ENCODE data around the gene ZNF384.

Gene ZNF384

DNA sequence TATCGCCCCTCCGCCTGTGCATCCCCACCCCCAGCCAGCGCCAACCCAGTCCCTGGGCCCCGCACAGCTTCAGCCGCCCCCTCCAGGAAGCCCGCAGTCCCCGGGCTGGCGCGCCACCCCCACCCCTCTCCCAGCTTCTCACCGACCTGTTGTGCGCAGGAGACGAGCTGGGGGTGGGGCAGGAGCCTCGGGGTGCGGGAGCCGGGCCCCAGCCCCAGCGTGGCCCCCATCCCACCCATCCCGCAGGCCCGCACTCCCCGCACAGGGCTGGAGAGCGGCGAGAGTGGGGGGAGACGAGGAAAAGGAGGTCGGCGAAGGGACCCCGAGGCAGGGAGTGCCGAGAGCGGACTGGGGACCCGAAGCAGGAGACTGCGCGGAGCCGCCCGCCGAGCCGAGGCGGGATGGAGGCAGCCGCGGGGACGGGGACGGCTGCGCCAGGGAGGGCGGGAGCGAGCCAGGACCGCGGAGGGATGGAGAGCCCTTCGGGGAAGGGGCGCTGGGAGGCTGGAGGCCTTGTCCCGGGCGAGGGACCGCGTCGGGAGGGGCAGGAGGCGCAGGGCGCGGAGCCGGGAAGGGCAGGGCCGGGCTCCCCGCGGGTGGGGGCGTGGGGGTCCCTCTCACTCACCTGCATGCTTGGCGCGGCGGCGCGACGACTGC is 10.9 kb upstream of the ZNF384 start:
- no peak for TF ChIP-seq CTCF (IDR thresholded peaks at IDR 0.05; ENCODE audit: insufficient read depth, low read length, missing control alignments)
- POLR2A ChIA-PET, result interaction anchor here (0.7 to 1.2 kb wide), 4 partner anchors 11 to 167 kb away, joined by 3 to 6 read pairs (median 4); partner anchors contain the start of genes CDCA3, CHD4, TPI1 and ZNF384
- peak overlapping the region; percentile 70 for H3K4me3 ChIP-seq (ENCODE audit: low read depth, low read length)
- CTCF ChIA-PET, result interaction anchor here (1.0 to 5.8 kb wide), 7 partner anchors 9 to 85 kb away, joined by 3 to 99 read pairs (median 14); partner anchors contain the start of genes COPS7A, MLF2 and ZNF384
- DNase-seq (ENCODE audit: low read depth, low spot score), result no peak

GRCh38 chr12:6699259-6699988 is 10.2 kb upstream of the ZNF384 start:
- POLR2A ChIA-PET, result interaction anchor here (0.7 to 1.8 kb wide), 5 partner anchors 10 to 168 kb away, joined by 3 to 10 read pairs (median 4); partner anchors contain the start of genes CDCA3, CHD4, TPI1 and ZNF384
- CTCF ChIA-PET, result interaction anchor here (1.0 to 5.8 kb wide), 11 partner anchors 8 to 139 kb away, joined by 3 to 99 read pairs (median 7); partner anchors contain the start of genes COPS7A, MLF2, PTMS and ZNF384
- peak overlapping the region; percentile 70 for H3K4me3 ChIP-seq (ENCODE audit: low read depth, low read length)
- DNase-seq (ENCODE audit: low read depth, low spot score), result no peak
- TF ChIP-seq CTCF (IDR thresholded peaks at IDR 0.05; ENCODE audit: insufficient read depth, low read length, missing control alignments), result no peak

DNA sequence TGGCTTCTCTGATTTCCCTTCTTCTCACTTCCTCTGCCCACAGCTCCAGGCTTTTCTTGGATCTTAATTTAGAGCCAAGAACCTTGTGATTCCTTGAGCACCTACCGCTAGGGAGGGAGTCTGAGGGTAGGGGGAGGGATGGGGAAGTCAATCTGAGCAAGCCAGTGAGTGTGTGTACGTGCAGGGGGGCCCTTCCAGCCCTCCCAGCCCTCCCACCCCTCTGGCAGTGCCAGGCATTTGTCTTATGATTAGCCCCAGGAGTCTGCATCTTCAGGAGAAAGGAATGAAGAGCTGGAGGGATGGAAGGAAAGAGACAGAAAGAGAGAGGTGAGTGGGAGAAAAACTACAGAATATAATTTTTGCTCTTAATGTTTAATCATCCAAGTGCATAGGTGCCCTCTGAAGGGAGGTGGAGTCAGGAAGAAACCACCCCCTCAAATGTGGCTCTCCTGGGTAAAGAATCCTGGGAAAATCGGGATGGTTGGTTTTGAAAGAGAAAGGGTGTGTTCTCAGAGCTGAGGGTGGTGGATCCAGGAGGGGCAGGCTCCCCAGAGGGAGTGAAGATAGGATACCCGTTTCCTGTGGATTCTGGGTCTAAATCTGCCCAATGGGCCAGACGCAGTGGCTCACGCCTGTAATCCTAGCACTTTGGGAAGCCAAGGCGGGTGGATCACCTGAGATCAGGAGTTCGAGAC is 9.3 kb upstream of the ZNF384 start:
- ChIA-PET POLR2A (interaction anchor here (0.7 to 1.8 kb wide), 2 partner anchors 9 to 159 kb away, joined by 5 to 10 read pairs; partner anchors contain the start of gene ZNF384), CTCF (interaction anchor here (0.7 to 5.8 kb wide), 19 partner anchors 9 to 138 kb away, joined by 3 to 99 read pairs (median 6); partner anchors contain the start of genes COPS7A, MLF2, PTMS and ZNF384)
- no peak overlapping the region for H3K4me3 ChIP-seq (ENCODE audit: low read depth, low read length)

DNA sequence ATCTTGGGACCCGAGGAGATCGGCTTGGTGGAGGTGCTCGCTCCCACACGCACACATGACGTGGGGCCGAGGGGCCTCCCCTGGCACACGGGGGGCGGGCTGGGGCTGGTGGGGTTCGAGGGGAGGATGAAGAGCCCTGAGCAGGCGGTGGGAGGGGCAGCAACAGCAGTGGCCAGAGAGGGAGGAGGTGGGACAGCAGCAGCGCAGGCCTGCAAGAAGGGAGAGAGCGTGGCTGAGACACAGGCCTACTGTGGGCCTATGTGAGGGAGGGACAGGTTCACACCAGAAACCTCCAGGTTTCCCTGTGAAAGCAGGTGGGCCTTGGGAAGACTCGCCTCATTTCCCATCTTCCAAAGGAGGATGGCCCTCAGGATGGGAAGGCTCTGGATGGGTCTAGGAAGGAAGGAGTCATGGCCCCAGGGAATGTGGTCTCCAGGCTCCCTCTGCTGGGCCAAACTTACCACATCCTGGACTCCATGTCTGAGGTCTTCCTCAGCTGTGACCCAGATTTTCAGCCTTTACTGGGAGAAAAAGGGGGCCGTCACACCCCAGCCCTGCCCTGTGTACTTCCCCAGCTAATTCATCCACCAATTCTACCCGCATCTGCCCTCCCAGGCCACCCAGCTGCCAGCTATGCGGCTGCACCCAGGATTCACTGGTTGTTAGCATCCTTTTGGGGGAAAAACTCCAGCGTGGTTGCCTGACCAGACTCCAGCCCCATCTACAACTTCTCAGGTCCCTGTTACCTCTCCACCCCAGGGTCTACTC is 8.6 kb upstream of the ZNF384 start:
- DNase-seq (ENCODE audit: low read depth, low spot score), result no peak
- POLR2A ChIA-PET, result interaction anchor here (0.7 to 1.8 kb wide), 2 partner anchors 8 to 158 kb away, joined by 5 to 10 read pairs; partner anchors contain the start of gene ZNF384
- H3K4me3 ChIP-seq (ENCODE audit: low read depth, low read length), result no peak overlapping the region; the same call in 1 of the 2 replicates
- CTCF ChIA-PET, result interaction anchor here (0.7 to 5.8 kb wide), 19 partner anchors 9 to 137 kb away, joined by 3 to 99 read pairs (median 6); partner anchors contain the start of genes COPS7A, MLF2, PTMS and ZNF384
- TF ChIP-seq CTCF (IDR thresholded peaks at IDR 0.05; ENCODE audit: insufficient read depth, low read length, missing control alignments), result peak; percentile 83

More for the DNA sequence above, 9.3 kb upstream of the ZNF384 start:
- TF ChIP-seq CTCF (IDR thresholded peaks at IDR 0.05; ENCODE audit: insufficient read depth, low read length, missing control alignments), result no peak
- DNase-seq (ENCODE audit: low read depth, low spot score), result no peak

DNA sequence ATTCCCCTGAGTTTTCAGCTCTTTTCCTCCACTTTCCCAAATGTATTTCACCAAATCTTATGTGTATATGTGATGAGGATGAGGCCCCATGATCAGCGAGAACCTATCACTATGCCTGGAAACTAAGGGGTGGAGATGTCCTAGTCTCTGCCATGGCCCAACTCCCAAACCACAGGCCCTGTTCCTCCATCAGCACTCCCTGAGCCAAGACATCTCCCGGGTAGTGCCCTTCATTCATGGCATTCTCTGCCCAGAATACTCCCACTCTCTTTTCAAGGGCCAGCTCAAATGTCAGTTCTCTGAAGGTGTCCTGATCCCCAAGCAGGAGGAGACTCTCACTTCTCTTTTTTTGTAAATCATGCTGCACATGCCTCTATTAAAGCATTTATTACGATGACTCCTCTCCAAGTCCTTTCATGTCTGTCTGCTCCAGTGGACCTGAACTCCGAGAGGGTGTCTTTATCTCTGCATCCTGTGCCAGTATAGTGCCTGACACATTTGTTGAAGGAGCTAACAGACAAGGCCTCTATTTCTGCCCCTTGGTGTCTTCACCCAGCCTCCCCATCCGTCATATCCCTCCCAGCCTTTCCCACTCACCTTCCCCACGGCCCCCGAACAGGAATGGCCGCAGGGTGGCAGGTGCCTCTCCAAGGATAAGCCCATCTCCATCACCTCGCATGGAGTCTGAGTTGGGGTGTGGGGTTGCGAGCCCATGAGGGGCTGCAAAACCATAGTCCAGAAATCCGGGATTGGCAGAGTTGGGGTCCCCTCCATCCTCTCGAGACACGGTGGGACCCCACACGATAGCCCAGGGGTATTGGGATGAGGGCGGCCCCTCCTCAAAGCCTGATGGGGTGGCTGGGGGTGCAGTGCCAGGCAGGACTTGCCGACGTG is 7.8 kb upstream of the ZNF384 start:
- CTCF ChIA-PET, result interaction anchor here (0.9 to 5.8 kb wide), 12 partner anchors 11 to 273 kb away, joined by 3 to 99 read pairs (median 8); partner anchors contain the start of genes COPS7A and MLF2
- H3K4me3 ChIP-seq (ENCODE audit: low read depth, low read length), result no peak overlapping the region
- TF ChIP-seq CTCF (IDR thresholded peaks at IDR 0.05; ENCODE audit: insufficient read depth, low read length, missing control alignments), result no peak
- POLR2A ChIA-PET, result no interaction called here
- no peak for DNase-seq (ENCODE audit: low read depth, low spot score)

Measured in AG04449 (cell line).